K562 (cell line): ENCODE results near the gene PPOX. TPM values are rescaled to one million over a fixed set of nuclear protein-coding genes. Genes with fewer than 3 reads are reported as not detected.
A peak's percentile ranks its signal among the peaks of the same experiment; 100 is the strongest.

Experiments
- ARHGAP35 ChIP-seq: fragments of 450-650 bp; IDR thresholded peaks from 2 replicates; pipeline ENCODE4 v1.6.1; 2018; ENCODE audit not compliant: partially characterized antibody
- CHD4 ChIP-seq: fragments of 200-600 bp; sonication (generic); IDR thresholded peaks from 3 replicates; pipeline ENCODE4 v1.6.1; 2012; ENCODE audit warnings: low read depth, mild to moderate bottlenecking, mixed read lengths, low read length, inconsistent platforms; ENCODE audit not compliant: insufficient read depth, insufficient replicate concordance, poor library complexity, severe bottlenecking
- FOXO4 ChIP-seq: fragments of 450-650 bp; formaldehyde crosslinking; IDR thresholded peaks from 2 replicates; pipeline ENCODE4 v1.4.0; 2020; ENCODE audit warnings: mild to moderate bottlenecking, moderate library complexity
- IRF9 ChIP-seq: fragments of 450-650 bp; IDR thresholded peaks from 2 replicates; pipeline ENCODE4 v1.6.1; 2016; ENCODE audit warnings: missing biosample characterization, missing genetic modification characterization
- L3MBTL2 ChIP-seq: fragments of 450-650 bp; IDR thresholded peaks from 2 replicates; pipeline ENCODE4 v1.6.1; 2016; ENCODE audit warnings: mild to moderate bottlenecking, moderate library complexity
- MED1 ChIP-seq: sonication (generic); formaldehyde crosslinking; IDR thresholded peaks from 2 replicates; pipeline ENCODE4 v1.8.1; 2023; ENCODE audit warnings: missing genetic modification reagents, borderline replicate concordance
- NFRKB ChIP-seq: fragments of 450-650 bp; IDR thresholded peaks from 2 replicates; pipeline ENCODE4 v1.6.1; 2016; ENCODE audit warnings: low read depth
- PHB ChIP-seq: fragments of 250-450 bp; sonication (Bioruptor Pico); IDR thresholded peaks from 2 replicates; pipeline ENCODE4 v1.5.0; 2021
- PURB ChIP-seq: sonication (generic); formaldehyde crosslinking; IDR thresholded peaks from 2 replicates; pipeline ENCODE4 v1.9.0; 2021; ENCODE audit warnings: low read depth, mild to moderate bottlenecking, missing genetic modification reagents
- SETDB1 ChIP-seq: IDR thresholded peaks from one replicate; pipeline ENCODE4 v1.6.1; 2012; ENCODE audit warnings: low read length, control low read depth, inconsistent platforms
- SMAD1 ChIP-seq: fragments of 150-350 bp; IDR thresholded peaks from 2 replicates; pipeline ENCODE4 v1.6.1; 2014; ENCODE audit warnings: low read length, low read depth; ENCODE audit not compliant: partially characterized antibody
- SMC3 ChIP-seq: conservative IDR thresholded peaks from 2 replicates; pipeline ENCODE4 v1.6.1; 2011; ENCODE audit warnings: low read depth, low read length, improper control_type of control experiment; ENCODE audit not compliant: insufficient read depth
- TAF9B ChIP-seq: fragments of 450-650 bp; IDR thresholded peaks from 2 replicates; pipeline ENCODE4 v1.6.1; 2018; ENCODE audit warnings: mild to moderate bottlenecking; ENCODE audit not compliant: partially characterized antibody
- USF1 ChIP-seq: sonication (generic); formaldehyde crosslinking; IDR thresholded peaks from 2 replicates; pipeline ENCODE4 v1.9.0; 2022; ENCODE audit warnings: mild to moderate bottlenecking, missing genetic modification reagents
- ZNF175 ChIP-seq: fragments of 200-800 bp; sonication (Bioruptor generic); IDR thresholded peaks from 2 replicates; pipeline ENCODE4 v1.6.1; 2016; ENCODE audit warnings: low read depth, mild to moderate bottlenecking, missing genetic modification characterization, missing compliant biosample characterization
- ZNF23 ChIP-seq: fragments of 250-450 bp; sonication (Bioruptor Pico); IDR thresholded peaks from 2 replicates; pipeline ENCODE4 v1.4.0; 2020; ENCODE audit warnings: mild to moderate bottlenecking
- ZNF239 ChIP-seq: fragments of 250-450 bp; sonication (Bioruptor Pico); IDR thresholded peaks from 2 replicates; pipeline ENCODE4 v1.4.0; 2020; ENCODE audit warnings: mild to moderate bottlenecking
- polyA plus RNA-seq, 8 experiments: library from polyadenylated mRNA; depleted of rRNA in 4 of 8; stranded (reverse) in 5 of 8; unstranded in 3 of 8; fragments of >200 nt; fragmentation: Nextera tagmentation in 2 of 8; fragmentation: Illumina TruSeq in 1 of 8; extraction: Ambion mirVana in 2 of 8; extraction: Trizol in 1 of 8; gene quantifications; 2 replicates each; pipeline versions ENCODE4 v1.2.1 to v1.2.3, GENCODE V29; 2011 to 2014; ENCODE audit warnings: inconsistent platforms in 1 of 8, missing spikeins in 1 of 8
- total RNA-seq, 7 experiments: library from RNA; depleted of rRNA in 6 of 7; stranded (reverse); fragments of >200 nt in 6 of 7; fragmentation: Illumina TruSeq in 2 of 7; extraction: Trizol in 2 of 7; gene quantifications; 2 replicates each; pipeline versions ENCODE4 v1.2.1 to v1.2.3, GENCODE V29; 2011 to 2021; ENCODE audit warnings: low replicate concordance in 1 of 7

The PPOX gene
- total and polyA plus RNA-seq, 9 of the 15 experiments (the other 6 are each of a cell fraction or from before 2014, with no cell fraction given) = 17.0 to 57.1 (median 38.9) TPM

DNA sequence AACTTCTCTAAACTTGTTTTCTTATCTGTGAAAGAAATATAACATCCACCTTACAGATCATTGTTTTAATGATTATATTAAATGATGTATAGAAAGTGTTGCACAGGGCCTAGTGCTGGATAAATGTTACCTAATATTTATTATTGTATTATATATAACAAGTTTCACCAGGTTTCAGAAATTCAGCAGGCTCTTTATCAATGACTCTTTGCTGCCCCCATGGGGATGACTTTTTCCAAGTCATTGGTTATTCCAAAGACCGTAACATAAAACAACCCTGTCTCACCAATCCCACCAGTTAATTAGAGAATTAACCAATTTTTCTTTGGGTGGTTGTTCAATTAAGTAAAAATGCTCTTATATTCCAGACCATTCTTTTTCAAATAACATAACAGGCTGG is 26.5 kb upstream of the PPOX start (continued):
- TF ChIP-seq ZNF175 (no peak), CHD4 (no peak), MED1 (no peak), TAF9B (no peak), PURB (CRISPR knock-in tag) (no peak), ZNF23 (CRISPR knock-in tag) (no peak), IRF9 (tag) (no peak), FOXO4 (CRISPR knock-in tag) (no peak), NFRKB (no peak), USF1 (no peak), ZNF239 (CRISPR knock-in tag) (no peak), PHB (CRISPR knock-in tag) (no peak), SMC3 (peak; percentile 30; the same call in 1 of the 2 replicates), L3MBTL2 (no peak), SMAD1 (no peak), SETDB1 (no peak), ARHGAP35 (no peak)
